Endothelial cell of umbilical vein (primary cell): ENCODE results near the gene PSMA1. TPM values are rescaled to one million over a fixed set of nuclear protein-coding genes. Genes with fewer than 3 reads are reported as not detected.

Experiments
- BruUV-seq: library from RNA; stranded (reverse); fragments of 400-500 nt; replicated peaks from 2 replicates; lab custom pipeline; 2021; lab: Mats Ljungman, UMichigan
- CTCF ChIA-PET: fragments of 300-600, 350-600 bp; sonication (Branson Sonifier 250); formaldehyde crosslinking; loops from one replicate; lab custom pipeline; 2021; ENCODE audit warnings: antibody characterized with exemption, inconsistent platforms; lab: Charles Lee
- POLR2A ChIA-PET: fragments of 300-600, 350-600 bp; sonication (Branson Sonifier 250); formaldehyde crosslinking; loops from one replicate; lab custom pipeline; 2021; ENCODE audit warnings: antibody characterized with exemption, inconsistent platforms; lab: Charles Lee
- DNase-seq: peaks from one replicate; pipeline ENCODE4 v3.0.0-alpha.2; 2011; ENCODE audit warnings: low read depth, low spot score
- FAIRE-seq: peaks from 2 replicates; lab custom pipeline; 2011; peaks lifted over from hg19 to GRCh38; lab: Jason Lieb, UNC
- H2AFZ ChIP-seq: 2 replicates; pipeline ENCODE4 v1.6.0; 2012; ENCODE audit warnings: low read depth, low read length, control low read depth, inconsistent platforms
- H3K27ac ChIP-seq: 2 replicates; pipeline ENCODE4 v1.5.1; 2011; ENCODE audit warnings: low read depth, mild to moderate bottlenecking, control low read depth, low read length, moderate library complexity; ENCODE audit not compliant: insufficient read depth
- H3K27me3 ChIP-seq, 2 experiments: 2 replicates each; pipeline versions ENCODE4 v1.6.0 to v1.6.1; 2011; ENCODE audit warnings: low read length in 2 of 2, mixed read lengths in 1 of 2; ENCODE audit not compliant: control insufficient read depth in 2 of 2, insufficient read depth in 2 of 2
- H3K36me3 ChIP-seq, 2 experiments: 2 replicates in 1 of 2; 3 replicates in 1 of 2; pipeline ENCODE4 v1.5.1; 2011; ENCODE audit warnings: low read length in 2 of 2, mild to moderate bottlenecking in 1 of 2, moderate library complexity in 1 of 2; ENCODE audit not compliant: control insufficient read depth in 2 of 2, insufficient read depth in 2 of 2; ENCODE audit errors: extremely low read depth in 1 of 2
- H3K4me1 ChIP-seq: 3 replicates; pipeline ENCODE4 v1.5.1; 2011; ENCODE audit warnings: mild to moderate bottlenecking, low read length; ENCODE audit not compliant: control insufficient read depth, insufficient read depth; ENCODE audit errors: extremely low read depth
- H3K4me2 ChIP-seq: 2 replicates; pipeline ENCODE4 v1.6.1; 2011; ENCODE audit warnings: low read length, control low read depth, mixed read lengths; ENCODE audit not compliant: insufficient read depth
- H3K4me3 ChIP-seq, 3 experiments: fragments of 200-600 bp in 1 of 3; sonication (generic), shearing (Covaris generic) in 1 of 3; replicated peaks in 1 of 3; 2 replicates each; pipeline ENCODE4 v1.5.1; 2011 to 2016; ENCODE audit warnings: control low read depth in 3 of 3, low read length in 3 of 3, mild to moderate bottlenecking in 2 of 3, inconsistent platforms in 1 of 3, low read depth in 1 of 3, moderate library complexity in 1 of 3; ENCODE audit not compliant: insufficient read depth in 1 of 3
- H3K79me2 ChIP-seq: 2 replicates; pipeline ENCODE4 v1.6.0; 2012; ENCODE audit warnings: low read length, inconsistent platforms; ENCODE audit not compliant: control insufficient read depth, insufficient read depth
- H3K9ac ChIP-seq: replicated peaks from 2 replicates; pipeline ENCODE3; 2011; ENCODE audit warnings: low read length, control low read depth; ENCODE audit not compliant: insufficient read depth; ENCODE audit errors: extremely low read depth
- H3K9me1 ChIP-seq: replicated peaks from 3 replicates; pipeline ENCODE4 v1.6.0; 2011; ENCODE audit warnings: mild to moderate bottlenecking, low read length; ENCODE audit not compliant: control insufficient read depth, insufficient read depth; ENCODE audit errors: extremely low read depth
- H3K9me3 ChIP-seq: replicated peaks from 2 replicates; pipeline ENCODE4 v1.5.1; 2012; ENCODE audit warnings: low read length, inconsistent platforms; ENCODE audit not compliant: control insufficient read depth, insufficient read depth
- H4K20me1 ChIP-seq: replicated peaks from 2 replicates; pipeline ENCODE3; 2011; ENCODE audit warnings: mild to moderate bottlenecking, low read length; ENCODE audit not compliant: control insufficient read depth, insufficient read depth; ENCODE audit errors: extremely low read depth
- CTCF ChIP-seq, 2 donors: IDR thresholded peaks; 1 replicate in 1 of 2; 2 replicates in 1 of 2; pipeline ENCODE4 v1.5.1; 2011; ENCODE audit warnings: low read length in 2 of 2, mild to moderate bottlenecking in 2 of 2, moderate library complexity in 2 of 2, control low read depth in 1 of 2, inconsistent platforms in 1 of 2, low read depth in 1 of 2; ENCODE audit not compliant: insufficient read depth in 1 of 2; ENCODE audit errors: extremely low read depth in 1 of 2
- EZH2 ChIP-seq: IDR thresholded peaks from 2 replicates; pipeline ENCODE4 v1.6.1; 2012; ENCODE audit warnings: borderline replicate concordance, low read depth, mild to moderate bottlenecking, moderate library complexity, low read length, inconsistent platforms; ENCODE audit not compliant: severe bottlenecking
- FOS ChIP-seq: IDR thresholded peaks from 2 replicates; pipeline ENCODE4 v1.6.1; 2011; ENCODE audit warnings: mild to moderate bottlenecking, low read length, moderate library complexity, borderline replicate concordance; ENCODE audit not compliant: insufficient read depth
- GATA2 ChIP-seq: IDR thresholded peaks from 2 replicates; pipeline ENCODE4 v1.7.0; 2011; ENCODE audit warnings: low read depth, mild to moderate bottlenecking, moderate library complexity, mixed read lengths, low read length; ENCODE audit not compliant: insufficient read length, insufficient read depth
- JUN ChIP-seq: IDR thresholded peaks from 2 replicates; pipeline ENCODE4 v1.6.1; 2011; ENCODE audit warnings: borderline replicate concordance, low read depth; ENCODE audit not compliant: insufficient read length, insufficient read depth
- MYC ChIP-seq: IDR thresholded peaks from one replicate; pipeline ENCODE4 v1.6.1; 2011; ENCODE audit warnings: mild to moderate bottlenecking, low read depth, low read length
- POLR2A ChIP-seq: IDR thresholded peaks from 2 replicates; pipeline ENCODE4 v1.6.1; 2012; ENCODE audit warnings: low read depth, mild to moderate bottlenecking, control low read depth, low read length
- POLR2AphosphoS5 ChIP-seq: IDR thresholded peaks from 2 replicates; pipeline ENCODE4 v1.6.1; 2012; ENCODE audit warnings: low read depth, mild to moderate bottlenecking, control low read depth, low read length, moderate library complexity; ENCODE audit not compliant: insufficient read depth
- dilution Hi-C: fragments of 300-500 bp; cut with MboI; formaldehyde crosslinking; loops from one replicate; pipeline ENCODE4 v1.15.0; 2019; ENCODE audit warnings: low sequenced_read_pairs; ENCODE audit not compliant: extremely low pct_ligation_motif_present
- intact Hi-C: fragments of 100-400 bp; cut with micrococcal nuclease; formaldehyde crosslinking; loops from one replicate; pipeline ENCODE4 v1.10.0; 2022
- polyA plus RNA-seq, 4 experiments: library from polyadenylated mRNA; depleted of rRNA in 3 of 4; stranded (reverse) in 3 of 4; unstranded in 1 of 4; fragments of >200 nt; gene quantifications; 2 replicates each; pipeline versions ENCODE4 v1.2.1 to v1.2.3, GENCODE V29; 2011 to 2012; ENCODE audit warnings: missing spikeins in 1 of 4
- total RNA-seq: library from RNA; stranded (reverse); gene quantifications from 2 replicates; pipeline ENCODE4 v1.2.3, GENCODE V29; 2021
- TF ChIP-seq, protein P1 (sequence below): IDR thresholded peaks from 2 replicates; pipeline ENCODE4 v1.6.1; 2011; ENCODE audit not compliant: insufficient read depth, insufficient read length

PSMA1 gene
- total and polyA plus RNA-seq, 2 donors (not counting 3 experiments of a cell fraction or from before 2014, with no cell fraction given): 194 to 220 TPM

DNA sequence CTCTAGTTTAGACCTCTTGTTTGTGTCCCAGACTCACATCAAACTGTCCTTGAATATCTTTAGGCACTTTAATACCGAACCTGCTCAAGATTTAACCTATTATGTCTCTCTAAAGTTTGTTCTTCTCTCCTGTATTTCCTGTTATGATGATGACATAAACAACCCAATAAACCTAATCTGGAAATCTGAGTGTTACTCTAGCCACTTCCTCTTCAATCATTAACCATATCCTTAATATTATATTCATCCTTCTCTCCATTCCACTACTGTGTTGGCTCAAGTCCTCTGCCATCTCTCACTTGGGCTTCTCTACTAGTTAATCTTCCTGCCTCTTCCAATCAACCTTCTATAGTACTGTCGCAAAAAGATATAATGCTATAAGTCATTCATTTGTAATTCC, 56.6 kb downstream of the PSMA1 start:
- no peaks in the 10 kb centered on the region for H3K9me3 ChIP-seq

More for the DNA sequence above, 56.6 kb downstream of the PSMA1 start:
- peaks cover 7% of the 10 kb centered on the region for H3K79me2 ChIP-seq
- H2AFZ ChIP-seq: no peak overlapping the region
- H3K9ac ChIP-seq: no peak overlapping the region
- peaks cover 2% of the 10 kb centered on the region for H4K20me1 ChIP-seq
- POLR2A ChIA-PET: interaction anchor here (1.5 kb wide), 1 partner anchor 8 kb away, joined by 6 read pairs; no protein-coding TSS in a partner anchor
- TF ChIP-seq MYC (no peak), EZH2 (no peak), GATA2 (no peak), POLR2AphosphoS5 (no peak), JUN (no peak), POLR2A (no peak), CTCF (IDR thresholded peaks at IDR 0.05; ENCODE audit: extremely low read depth in 1 of 2, insufficient read depth in 1 of 2, low read depth in 1 of 2, low read length in 2 of 2) (no peak), FOS (no peak)
- TF ChIP-seq, protein P1, sequence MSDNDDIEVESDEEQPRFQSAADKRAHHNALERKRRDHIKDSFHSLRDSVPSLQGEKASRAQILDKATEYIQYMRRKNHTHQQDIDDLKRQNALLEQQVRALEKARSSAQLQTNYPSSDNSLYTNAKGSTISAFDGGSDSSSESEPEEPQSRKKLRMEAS: no peak
- DNase-seq (no peak), FAIRE-seq (no peak)
- H3K27ac ChIP-seq: no peak overlapping the region
- CTCF ChIA-PET: interaction anchor here (3.4 to 3.5 kb wide), 2 partner anchors 8 to 162 kb away, joined by 14 to 23 read pairs; no protein-coding TSS in a partner anchor
- BruUV-seq: no TSS peak
- dilution Hi-C loops: loop anchor here (25.0 kb wide), 1 partner anchor 176 kb away; no protein-coding TSS in a partner anchor
- no peaks in the 10 kb centered on the region for H3K27me3 ChIP-seq
- H3K4me3 ChIP-seq: no peak overlapping the region
- H3K4me2 ChIP-seq: no peak overlapping the region
- intact Hi-C loops: no loop called here
- peaks cover 29 to 64% of the 10 kb centered on the region in 2 experiments for H3K36me3 ChIP-seq
- H3K9me1 ChIP-seq: no peaks in the 10 kb centered on the region
- H3K4me1 ChIP-seq: peaks cover 3% of the 10 kb centered on the region
